Left lung (tissue), 10 donors: ENCODE data around the gene APOBEC4. TPM values are rescaled to one million over a fixed set of nuclear protein-coding genes. Genes with fewer than 3 reads are reported as not detected.

ENCODE experiments used
- ATAC-seq: fragments of 200-7000 bp; cut with Tn5 transposase; one replicate; pipeline ENCODE4 v1.9.1; 2020; ENCODE audit warnings: moderate library complexity
- DNase-seq, 4 donors: peaks; one replicate each; pipeline ENCODE4 v3.0.0-alpha.2; 2013 to 2020
- H3K27ac ChIP-seq, 2 donors: fragments of 200-600 bp; sonication (generic) in 1 of 2; one replicate each; pipeline versions ENCODE4 v1.5.0 to v1.8.0; 2020 to 2021
- H3K27me3 ChIP-seq, 2 donors: fragments of 200-600 bp; sonication (generic) in 1 of 2; one replicate each; pipeline versions ENCODE4 v1.5.0 to v1.8.0; 2020 to 2021
- H3K36me3 ChIP-seq, 2 donors: fragments of 200-600 bp; sonication (generic) in 1 of 2; one replicate each; pipeline versions ENCODE4 v1.5.0 to v1.8.0; 2020 to 2021
- H3K4me1 ChIP-seq, 2 donors: fragments of 200-600 bp; one replicate each; pipeline ENCODE4 v1.8.0; 2021
- H3K4me3 ChIP-seq, 2 donors: fragments of 200-600 bp; sonication (generic) in 1 of 2; one replicate each; pipeline versions ENCODE4 v1.5.0 to v1.8.0; 2020 to 2021; ENCODE audit warnings: mild to moderate bottlenecking in 1 of 2
- H3K9me3 ChIP-seq, 2 donors: fragments of 200-600 bp; sonication (generic) in 1 of 2; one replicate each; pipeline versions ENCODE4 v1.5.0 to v1.8.0; 2020 to 2021
- CTCF ChIP-seq, 2 donors: fragments of 200-600 bp; sonication (generic) in 1 of 2; IDR thresholded peaks; one replicate each; pipeline versions ENCODE4 v1.5.0 to v1.8.0; 2021; ENCODE audit warnings: antibody characterized with exemption in 2 of 2
- intact Hi-C, 2 donors: fragments of 100-400 bp; cut with DNase I; formaldehyde crosslinking; loops; one replicate each; pipeline versions ENCODE4 v1.11.2 to v1.14.2; 2022
- polyA plus RNA-seq, 6 donors: library from polyadenylated mRNA; unstranded; fragments of 120-200 nt; gene quantifications; one replicate each; pipeline ENCODE4 v1.2.1, GENCODE V29; 2013; ENCODE audit not compliant: insufficient read length in 6 of 6
- total RNA-seq, 2 donors: library from RNA; stranded (reverse); fragmentation: NEBNext Ultra II Directional; extraction: Animal tissue kit (Norgen Biotek cat#: 25700); gene quantifications; one replicate each; pipeline ENCODE4 v1.2.1, GENCODE V29; 2021
- donor health status: DM: no; HTN: yes; CAD: no.
- donor health status: DM: no; HTN: no; CAD: no.

APOBEC4 gene
- total and polyA plus RNA-seq, 8 donors, result 0.26 to 2.2 (median 0.98) TPM

GRCh38 chr1:183635099-183635605 is 18.0 kb downstream of the APOBEC4 start:
- peak; percentile 50 for ATAC-seq
- peaks cover 25 to 48% of the 10 kb centered on the region in 2 donors for H3K4me1 ChIP-seq
- peak in 2 of 4 donors; percentile 49 to 91 for DNase-seq
- intact Hi-C loops, result loop anchor here in 1 of 2 donors (10.0 kb wide), 1 partner anchor 160 kb away; the partner anchor contains the start of gene SMG7
- no peaks in the 10 kb centered on the region for H3K27me3 ChIP-seq
- peak overlapping the region; percentile 69 to 90 for H3K4me3 ChIP-seq
- peaks cover 0 to 24% of the 10 kb centered on the region in 2 donors for H3K36me3 ChIP-seq
- H3K9me3 ChIP-seq, result no peaks in the 10 kb centered on the region
- no peak for TF ChIP-seq CTCF (IDR thresholded peaks at IDR 0.05)
- peak overlapping the region; percentile 96 to 99 for H3K27ac ChIP-seq

- H3K36me3 ChIP-seq, result peaks cover 0 to 30% of the 10 kb centered on the region in 2 donors
- peaks cover 25 to 55% of the 10 kb centered on the region in 2 donors for H3K4me1 ChIP-seq
- H3K4me3 ChIP-seq, result peak overlapping the region; percentile 69 to 90
- no peak for ATAC-seq
- no peaks in the 10 kb centered on the region for H3K9me3 ChIP-seq
- no peak for TF ChIP-seq CTCF (IDR thresholded peaks at IDR 0.05)
- H3K27me3 ChIP-seq, result no peaks in the 10 kb centered on the region
- H3K27ac ChIP-seq, result peak overlapping the region; percentile 96 to 99
- DNase-seq, result no peak
- intact Hi-C loops, result loop anchor here in 1 of 2 donors (10.0 kb wide), 1 partner anchor 160 kb away; the partner anchor contains the start of gene SMG7
Measured at GRCh38 chr1:183634429-183635065, 18.6 kb downstream of the APOBEC4 start.

GRCh38 chr1:183633676-183634343 is 19.3 kb downstream of the APOBEC4 start:
- intact Hi-C loops, result loop anchor here in 1 of 2 donors (10.0 kb wide), 1 partner anchor 159 kb away; the partner anchor contains the start of gene SMG7
- no peaks in the 10 kb centered on the region for H3K9me3 ChIP-seq
- H3K27me3 ChIP-seq, result no peaks in the 10 kb centered on the region
- H3K4me3 ChIP-seq, result peak overlapping the region; percentile 69 to 90
- H3K4me1 ChIP-seq, result peaks cover 25 to 62% of the 10 kb centered on the region in 2 donors
- peak; percentile 20 for ATAC-seq
- DNase-seq, result peak in 1 of 4 donors; percentile 53
- peak overlapping the region; percentile 96 to 99 for H3K27ac ChIP-seq
- peak; percentile 46 to 58 for TF ChIP-seq CTCF (IDR thresholded peaks at IDR 0.05)
- H3K36me3 ChIP-seq, result peaks cover 0 to 38% of the 10 kb centered on the region in 2 donors

- no peak for ATAC-seq
- Histone ChIP-seq H3K4me3 (peak overlapping the region; percentile 69 to 90), H3K36me3 (peaks cover 0 to 46% of the 10 kb centered on the region in 2 donors), H3K4me1 (peaks cover 25 to 70% of the 10 kb centered on the region in 2 donors), H3K27ac (peak overlapping the region; percentile 96 to 99), H3K9me3 (no peaks in the 10 kb centered on the region), H3K27me3 (no peaks in the 10 kb centered on the region)
- intact Hi-C loops, result loop anchor here in 1 of 2 donors (10.0 kb wide), 1 partner anchor 158 kb away; the partner anchor contains the start of gene SMG7
- DNase-seq, result no peak
- TF ChIP-seq CTCF (IDR thresholded peaks at IDR 0.05), result no peak
Measured at GRCh38 chr1:183632964-183633363, 20.2 kb downstream of the APOBEC4 start.
